Testis (tissue), 3 donors: ENCODE results near the gene ICE2. TPM values are rescaled to one million over a fixed set of nuclear protein-coding genes. Genes with fewer than 3 reads are reported as not detected.

ENCODE experiments used
- DNase-seq: peaks from one replicate; pipeline ENCODE4 v3.0.0-alpha.2; 2019
- H3K27ac ChIP-seq, 2 donors: fragments of 200-600 bp; sonication (generic); one replicate each; pipeline ENCODE4 v1.5.1; 2019
- H3K27me3 ChIP-seq: fragments of 200-600 bp; sonication (generic); one replicate; pipeline ENCODE4 v1.5.1; 2019
- H3K36me3 ChIP-seq: fragments of 200-600 bp; sonication (generic); one replicate; pipeline ENCODE4 v1.5.1; 2017; ENCODE audit warnings: low read depth; ENCODE audit errors: missing control alignments
- H3K4me1 ChIP-seq: fragments of 200-600 bp; sonication (generic); one replicate; pipeline ENCODE4 v1.5.1; 2019
- H3K4me3 ChIP-seq, 2 donors: fragments of 200-600 bp; sonication (generic); one replicate each; pipeline ENCODE4 v1.5.1; 2017 to 2019
- H3K9me3 ChIP-seq: fragments of 200-600 bp; sonication (generic); one replicate; pipeline ENCODE4 v1.5.1; 2017
- POLR2A ChIP-seq: fragments of 450-650 bp; IDR thresholded peaks from one replicate; pipeline ENCODE4 v1.6.1; 2017; ENCODE audit warnings: antibody characterized with exemption, mild to moderate bottlenecking, moderate library complexity
- WGBS, 2 donors: methylation state at CpG; one replicate each; pipeline ENCODE4 v1.1.5; 2018; 5-methylcytosine and 5-hydroxymethylcytosine counted together
- intact Hi-C: fragments of 100-400 bp; cut with DNase I; formaldehyde crosslinking; loops from one replicate; pipeline ENCODE4 v1.15.1; 2023; ENCODE audit warnings: low total_unique reads
- polyA plus RNA-seq: library from polyadenylated mRNA; stranded (reverse); fragments of 350-450 nt; fragmentation: Illumina TruSeq; extraction: RNeasy Lipid Tissue Mini Kit (QIAGEN cat#74804); gene quantifications from one replicate; pipeline ENCODE4 v1.2.3, GENCODE V29; 2014; ENCODE audit warnings: low read depth, low replicate concordance; ENCODE audit not compliant: insufficient read depth
- total RNA-seq, 2 donors: library from RNA; depleted of rRNA; stranded (reverse); fragments of >200 nt; gene quantifications; one replicate each; pipeline ENCODE4 v1.2.3, GENCODE V29; 2016
- TF ChIP-seq, protein P1 (sequence below), 3 experiments: fragments of 450-650 bp in 2 of 3; fragments of 200-600 bp in 1 of 3; sonication (generic) in 1 of 3; IDR thresholded peaks; one replicate each; pipeline ENCODE4 v1.5.1; 2016 to 2019; ENCODE audit warnings: antibody characterized with exemption in 3 of 3, mild to moderate bottlenecking in 2 of 3, moderate library complexity in 1 of 3

The ICE2 gene
- total and polyA plus RNA-seq, 3 donors from 2014 or later, result 24.3 to 48.3 (median 44.6) TPM

DNA sequence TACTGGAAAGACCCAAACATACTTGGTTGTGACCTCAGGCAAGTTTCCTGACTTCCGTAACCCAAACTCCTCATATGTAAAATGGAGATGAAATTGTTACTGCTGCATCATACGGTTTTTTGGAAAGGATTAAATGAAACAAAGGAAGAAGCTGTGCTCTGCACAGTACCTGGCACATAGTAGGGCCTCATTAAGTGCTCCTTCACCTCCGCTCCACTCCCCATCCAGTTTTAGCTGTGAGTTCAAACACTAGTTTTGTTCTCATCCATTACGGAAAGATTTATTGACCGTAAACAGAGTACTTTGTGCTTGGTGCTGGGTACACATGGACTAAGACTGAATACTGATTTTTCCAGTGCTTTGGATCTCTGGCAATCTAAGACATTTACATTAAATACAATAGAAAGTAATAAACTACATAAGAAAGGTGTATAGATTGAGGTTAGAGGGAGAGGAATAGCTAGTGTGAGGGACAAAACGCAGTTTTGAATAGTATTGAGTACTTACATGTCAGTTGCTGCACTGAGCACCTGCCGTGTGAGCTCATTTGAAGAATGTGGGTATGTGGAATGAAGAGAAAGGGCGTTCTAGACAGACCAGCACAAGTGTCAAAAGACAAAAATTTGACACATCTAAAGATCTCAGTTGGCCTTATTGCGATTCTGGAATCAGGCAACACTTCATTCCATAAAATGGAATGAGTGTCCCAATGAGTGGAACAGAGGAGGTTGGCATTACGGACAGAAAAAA lies 594 bp upstream of the ICE2 start:
- H3K27me3 ChIP-seq, result no peaks in the 10 kb centered on the region
- peak overlapping the region; percentile 89 to 99 for H3K4me3 ChIP-seq
- no peak for DNase-seq
- no peaks in the 10 kb centered on the region for H3K36me3 ChIP-seq
- TF ChIP-seq POLR2A, result no peak
- TF ChIP-seq, protein P1, sequence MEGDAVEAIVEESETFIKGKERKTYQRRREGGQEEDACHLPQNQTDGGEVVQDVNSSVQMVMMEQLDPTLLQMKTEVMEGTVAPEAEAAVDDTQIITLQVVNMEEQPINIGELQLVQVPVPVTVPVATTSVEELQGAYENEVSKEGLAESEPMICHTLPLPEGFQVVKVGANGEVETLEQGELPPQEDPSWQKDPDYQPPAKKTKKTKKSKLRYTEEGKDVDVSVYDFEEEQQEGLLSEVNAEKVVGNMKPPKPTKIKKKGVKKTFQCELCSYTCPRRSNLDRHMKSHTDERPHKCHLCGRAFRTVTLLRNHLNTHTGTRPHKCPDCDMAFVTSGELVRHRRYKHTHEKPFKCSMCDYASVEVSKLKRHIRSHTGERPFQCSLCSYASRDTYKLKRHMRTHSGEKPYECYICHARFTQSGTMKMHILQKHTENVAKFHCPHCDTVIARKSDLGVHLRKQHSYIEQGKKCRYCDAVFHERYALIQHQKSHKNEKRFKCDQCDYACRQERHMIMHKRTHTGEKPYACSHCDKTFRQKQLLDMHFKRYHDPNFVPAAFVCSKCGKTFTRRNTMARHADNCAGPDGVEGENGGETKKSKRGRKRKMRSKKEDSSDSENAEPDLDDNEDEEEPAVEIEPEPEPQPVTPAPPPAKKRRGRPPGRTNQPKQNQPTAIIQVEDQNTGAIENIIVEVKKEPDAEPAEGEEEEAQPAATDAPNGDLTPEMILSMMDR (IDR thresholded peaks at IDR 0.05), result no peak
- H3K4me1 ChIP-seq, result peaks cover 15% of the 10 kb centered on the region
- 34 to 40% methylated on average over 10 of the region's 10 CpGs for WGBS, 2 donors
- peak overlapping the region; percentile 92 to 95 for H3K27ac ChIP-seq
- no peaks in the 10 kb centered on the region for H3K9me3 ChIP-seq
- intact Hi-C loops, result no loop called here

DNA sequence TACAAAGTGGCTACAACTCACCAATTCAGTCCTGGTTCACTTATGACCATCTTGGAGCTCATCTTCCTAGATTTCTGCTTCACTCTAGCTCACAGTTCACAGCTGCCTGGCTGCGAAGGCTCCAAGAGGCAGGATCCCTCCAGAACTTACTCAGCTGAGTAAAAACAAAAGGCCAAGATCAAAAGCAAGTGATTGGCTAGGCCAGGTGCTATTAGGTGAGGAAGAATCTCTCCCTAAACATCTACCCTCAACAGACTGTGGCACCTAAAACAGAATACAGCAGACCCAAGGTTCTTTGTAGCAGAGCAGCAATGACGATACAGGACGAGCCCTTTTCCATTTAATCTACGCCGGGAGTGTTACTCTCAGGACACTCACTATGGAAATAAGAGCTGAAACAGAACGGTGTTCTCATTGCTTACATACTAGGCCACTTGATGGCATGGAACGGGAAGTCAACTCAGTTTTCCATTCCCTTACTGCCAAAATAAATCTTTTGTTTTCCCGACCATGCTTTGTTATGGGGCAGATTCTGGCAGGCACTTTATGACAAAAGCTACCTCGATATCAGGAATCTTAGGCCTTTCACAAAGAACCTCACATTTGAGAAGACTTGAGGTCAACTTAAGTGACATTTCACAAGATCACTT lies 901 bp downstream of the ICE2 start:
- Histone ChIP-seq H3K4me1 (peaks cover 15% of the 10 kb centered on the region), H3K27ac (peak overlapping the region; percentile 92 to 95), H3K36me3 (no peaks in the 10 kb centered on the region), H3K9me3 (no peaks in the 10 kb centered on the region), H3K27me3 (no peaks in the 10 kb centered on the region), H3K4me3 (peak overlapping the region; percentile 89 to 99)
- TF ChIP-seq, protein P1 (IDR thresholded peaks at IDR 0.05), result no peak
- 4 to 8% methylated on average over 9 of the region's 9 CpGs for WGBS, 2 donors
- DNase-seq, result no peak
- intact Hi-C loops, result no loop called here

DNA sequence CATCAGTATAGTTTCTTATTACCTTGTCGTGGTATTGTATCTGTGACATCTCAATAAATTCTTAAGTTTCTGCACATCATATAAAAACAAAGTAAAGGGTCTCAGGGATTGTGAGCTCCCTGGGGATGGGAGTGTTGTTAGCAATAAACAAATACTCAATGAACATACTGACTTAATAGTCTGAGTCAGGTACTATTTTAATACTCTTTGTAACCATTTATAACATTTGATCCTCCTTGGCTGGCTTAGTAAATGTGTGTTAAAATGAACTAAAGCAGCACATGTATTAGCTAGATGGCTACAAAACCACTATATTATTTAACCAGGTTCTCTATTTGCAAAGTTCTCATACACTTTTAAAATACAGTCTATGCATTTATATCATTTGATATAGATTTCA lies 1.8 kb downstream of the ICE2 start:
- Histone ChIP-seq H3K27me3 (no peaks in the 10 kb centered on the region), H3K27ac (no peak overlapping the region), H3K4me1 (peaks cover 15% of the 10 kb centered on the region), H3K4me3 (no peak overlapping the region), H3K9me3 (no peaks in the 10 kb centered on the region), H3K36me3 (no peaks in the 10 kb centered on the region)
- whole genome bisulfite sequencing, 2 donors, result 60 to 67% methylated on average over 1 of the region's 1 CpG
- DNase-seq, result no peak
- no peak for TF ChIP-seq POLR2A
- TF ChIP-seq, protein P1 (IDR thresholded peaks at IDR 0.05), result no peak
- intact Hi-C loops, result no loop called here

DNA sequence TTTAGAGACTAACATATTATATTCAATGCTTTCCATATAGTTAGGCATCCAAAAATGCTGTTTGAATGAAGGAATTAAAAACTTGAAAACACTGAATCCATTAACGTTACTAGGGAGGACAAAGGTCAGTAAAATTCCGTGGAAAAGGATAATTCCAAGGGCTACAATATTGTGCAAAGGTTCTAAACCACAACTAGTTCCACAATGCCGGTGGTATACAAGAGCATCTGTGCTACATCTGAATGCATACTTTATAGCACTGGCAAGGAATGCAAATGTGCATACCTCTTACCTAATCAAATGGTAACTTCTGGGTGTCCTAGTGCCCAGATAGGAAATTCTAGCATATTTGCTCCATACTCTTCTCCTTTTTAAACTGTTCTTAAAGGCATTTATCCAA lies 2.2 kb downstream of the ICE2 start:
- no peak for TF ChIP-seq POLR2A
- TF ChIP-seq, protein P1 (IDR thresholded peaks at IDR 0.05), result no peak
- Histone ChIP-seq H3K4me1 (peaks cover 15% of the 10 kb centered on the region), H3K4me3 (no peak overlapping the region), H3K36me3 (no peaks in the 10 kb centered on the region), H3K27ac (no peak overlapping the region), H3K27me3 (no peaks in the 10 kb centered on the region), H3K9me3 (no peaks in the 10 kb centered on the region)
- intact Hi-C loops, result no loop called here
- 50 to 56% methylated on average over 3 of the region's 3 CpGs for WGBS, 2 donors
- no peak for DNase-seq
